Sigmoid colon (tissue), 4 donors: ENCODE results near the gene MACIR.

Experiments
- CTCF ChIP-seq, 4 experiments: fragments of 450-650 bp in 3 of 4; fragments of 200-600 bp in 1 of 4; IDR thresholded peaks; one replicate each; pipeline ENCODE4 v1.5.1; 2016 to 2019; ENCODE audit warnings: antibody characterized with exemption in 4 of 4, mild to moderate bottlenecking in 3 of 4, moderate library complexity in 2 of 4
- POLR2AphosphoS5 ChIP-seq, 4 donors: sonication (generic); formaldehyde crosslinking; IDR thresholded peaks; one replicate each; pipeline ENCODE4 v1.6.1; 2017; ENCODE audit warnings: antibody characterized with exemption in 4 of 4

DNA sequence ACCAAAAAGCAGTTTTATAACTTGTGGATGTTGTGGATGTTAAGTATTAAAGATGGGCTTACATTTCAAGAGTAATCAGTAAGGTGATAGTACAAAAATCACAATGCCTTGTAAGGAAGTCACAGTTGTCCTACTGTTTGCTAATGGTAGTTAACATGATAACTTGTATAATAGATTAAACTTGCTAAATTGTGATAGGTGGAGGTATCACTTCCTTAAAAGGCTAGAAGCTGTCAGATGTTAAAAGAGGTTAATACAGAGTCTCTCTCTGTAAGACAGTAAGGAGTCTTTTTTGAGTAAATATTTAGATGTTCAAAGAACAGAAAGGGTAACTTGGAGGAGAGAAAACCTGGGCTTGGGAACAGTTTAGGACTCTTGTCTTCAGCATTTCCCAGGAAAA is 14.2 kb upstream of the MACIR start:
- TF ChIP-seq POLR2AphosphoS5 (IDR thresholded peaks at IDR 0.05) (no peak), CTCF (IDR thresholded peaks at IDR 0.05) (no peak)
